Tibial artery (tissue), 4 donors: ENCODE measurements around the gene ZBTB11.

Experiments
- DNase-seq, 2 donors: peaks; one replicate each; pipeline ENCODE4 v3.0.0-alpha.2; 2019
- H3K27ac ChIP-seq, 2 donors: fragments of 200-600 bp; sonication (generic) in 1 of 2; 1 replicate in 1 of 2; 2 replicates in 1 of 2; pipeline ENCODE4 v1.5.1; 2018 to 2019; ENCODE audit warnings: mild to moderate bottlenecking in 1 of 2
- H3K27me3 ChIP-seq, 2 donors: fragments of 200-600 bp; sonication (generic) in 1 of 2; one replicate each; pipeline versions ENCODE4 v1.5.1 to v1.6.0; 2016 to 2019
- H3K36me3 ChIP-seq, 3 donors: fragments of 200-600 bp; sonication (generic) in 2 of 3; one replicate each; pipeline ENCODE4 v1.5.1; 2016 to 2019; ENCODE audit warnings: mild to moderate bottlenecking in 2 of 3
- H3K4me1 ChIP-seq, 4 donors: fragments of 200-600 bp; sonication (generic) in 2 of 4; 1 replicate in 3 of 4; 2 replicates in 1 of 4; pipeline ENCODE4 v1.5.1; 2016 to 2019
- H3K4me3 ChIP-seq, 2 donors: fragments of 200-600 bp; sonication (generic) in 1 of 2; 1 replicate in 1 of 2; 2 replicates in 1 of 2; pipeline ENCODE4 v1.5.1; 2018 to 2019; ENCODE audit warnings: mild to moderate bottlenecking in 2 of 2
- H3K9me3 ChIP-seq, 3 donors: fragments of 200-600 bp; sonication (generic) in 1 of 3; one replicate each; pipeline ENCODE4 v1.5.1; 2016 to 2019
- CTCF ChIP-seq, 2 experiments: fragments of 200-600 bp in 1 of 2; fragments of 450-650 bp in 1 of 2; IDR thresholded peaks; one replicate each; pipeline ENCODE4 v1.5.1; 2017 to 2019; ENCODE audit warnings: antibody characterized with exemption in 2 of 2, mild to moderate bottlenecking in 1 of 2, moderate library complexity in 1 of 2
- intact Hi-C: fragments of 100-400 bp; cut with DNase I; formaldehyde crosslinking; loops from one replicate; pipeline ENCODE4 v1.15.0; 2023; ENCODE audit warnings: low total_unique reads

The ZBTB11 gene

GRCh38 chr3:101639280-101639963 is 37.5 kb downstream of the ZBTB11 start:
- Histone ChIP-seq H3K4me1 (peaks cover 0 to 12% (median 0%) of the 10 kb centered on the region in 4 donors), H3K4me3 (no peak overlapping the region), H3K27me3 (no peaks in the 10 kb centered on the region), H3K27ac (no peak overlapping the region), H3K36me3 (no peaks in the 10 kb centered on the region), H3K9me3 (no peaks in the 10 kb centered on the region)
- DNase-seq = no peak
- intact Hi-C loops = no loop called here
- TF ChIP-seq CTCF (IDR thresholded peaks at IDR 0.05) = no peak

GRCh38 chr3:101638261-101638745 is 38.6 kb downstream of the ZBTB11 start:
- no peaks in the 10 kb centered on the region for H3K36me3 ChIP-seq
- no peak overlapping the region for H3K4me3 ChIP-seq
- intact Hi-C loops = no loop called here
- no peak overlapping the region for H3K27ac ChIP-seq
- peaks cover 0 to 6% (median 0%) of the 10 kb centered on the region in 4 donors for H3K4me1 ChIP-seq
- H3K9me3 ChIP-seq = no peaks in the 10 kb centered on the region
- H3K27me3 ChIP-seq = no peaks in the 10 kb centered on the region
- no peak for DNase-seq
- TF ChIP-seq CTCF (IDR thresholded peaks at IDR 0.05) = no peak

- DNase-seq = no peak
- no peaks in the 10 kb centered on the region for H3K27me3 ChIP-seq
- peaks cover 0 to 6% (median 0%) of the 10 kb centered on the region in 4 donors for H3K4me1 ChIP-seq
- no peaks in the 10 kb centered on the region for H3K9me3 ChIP-seq
- no peaks in the 10 kb centered on the region for H3K36me3 ChIP-seq
- TF ChIP-seq CTCF (IDR thresholded peaks at IDR 0.05) = no peak
- intact Hi-C loops = no loop called here
- H3K27ac ChIP-seq = no peak overlapping the region
- no peak overlapping the region for H3K4me3 ChIP-seq
Observed at GRCh38 chr3:101637451-101637850, 39.5 kb downstream of the ZBTB11 start.

- Histone ChIP-seq H3K4me3 (no peak overlapping the region), H3K27ac (no peak overlapping the region), H3K4me1 (peaks cover 0 to 6% (median 0%) of the 10 kb centered on the region in 4 donors), H3K27me3 (no peaks in the 10 kb centered on the region), H3K9me3 (no peaks in the 10 kb centered on the region), H3K36me3 (no peaks in the 10 kb centered on the region)
- DNase-seq = peak in 1 of 2 donors; percentile 69
- intact Hi-C loops = no loop called here
- peak; percentile 21 to 40 for TF ChIP-seq CTCF (IDR thresholded peaks at IDR 0.05)
Observed at GRCh38 chr3:101635954-101636798, 40.8 kb downstream of the ZBTB11 start.

- H3K36me3 ChIP-seq = no peaks in the 10 kb centered on the region
- intact Hi-C loops = no loop called here
- TF ChIP-seq CTCF (IDR thresholded peaks at IDR 0.05) = no peak
- H3K27me3 ChIP-seq = no peaks in the 10 kb centered on the region
- H3K4me1 ChIP-seq = peaks cover 0 to 6% (median 0%) of the 10 kb centered on the region in 4 donors
- H3K4me3 ChIP-seq = no peak overlapping the region
- no peak for DNase-seq
- H3K27ac ChIP-seq = no peak overlapping the region
- no peaks in the 10 kb centered on the region for H3K9me3 ChIP-seq
Observed at GRCh38 chr3:101635345-101635744, 41.6 kb downstream of the ZBTB11 start.
